DOHH2 (cell line): ENCODE data around the gene EIF5A.

Experiments used
- H3F3A ChIP-seq: fragments of 200-600 bp; sonication (generic), shearing (Covaris generic); 2 replicates; pipeline ENCODE4 v1.6.0; 2016; ENCODE audit warnings: antibody characterized with exemption, mild to moderate bottlenecking; ENCODE audit not compliant: control insufficient read depth, insufficient read depth
- H3K27ac ChIP-seq: fragments of 200-600 bp; sonication (generic); 2 replicates; pipeline ENCODE4 v1.5.1; 2014; ENCODE audit warnings: low read depth, mild to moderate bottlenecking, low read length, moderate library complexity
- H3K27me3 ChIP-seq: fragments of 200-600 bp; sonication (generic); 2 replicates; pipeline ENCODE4 v1.6.1; 2014; ENCODE audit warnings: mild to moderate bottlenecking, low read length, mixed read lengths; ENCODE audit not compliant: control insufficient read depth
- H3K36me3 ChIP-seq: fragments of 200-600 bp; sonication (generic); 2 replicates; pipeline ENCODE4 v1.6.1; 2014; ENCODE audit warnings: mild to moderate bottlenecking, low read length, moderate library complexity, mixed read lengths; ENCODE audit not compliant: control insufficient read depth
- H3K4me1 ChIP-seq: fragments of 200-600 bp; sonication (generic); 2 replicates; pipeline ENCODE4 v1.6.1; 2014; ENCODE audit warnings: mild to moderate bottlenecking, low read length, mixed read lengths; ENCODE audit not compliant: control insufficient read depth
- H3K4me2 ChIP-seq: fragments of 200-600 bp; sonication (generic); 2 replicates; pipeline ENCODE4 v1.6.0; 2014; ENCODE audit warnings: mild to moderate bottlenecking, low read length, moderate library complexity
- H3K4me3 ChIP-seq: fragments of 200-600 bp; sonication (generic); 2 replicates; pipeline ENCODE4 v1.5.1; 2014; ENCODE audit warnings: mild to moderate bottlenecking, low read length, mixed read lengths
- H3K79me2 ChIP-seq: fragments of 200-600 bp; sonication (generic); 2 replicates; pipeline ENCODE4 v1.6.1; 2014; ENCODE audit warnings: mild to moderate bottlenecking, low read length, mixed read lengths; ENCODE audit not compliant: control insufficient read depth
- H3K9me2 ChIP-seq: fragments of 200-600 bp; sonication (generic); replicated peaks from 2 replicates; pipeline ENCODE4 v1.6.1; 2014; ENCODE audit warnings: mild to moderate bottlenecking, low read length, mixed read lengths; ENCODE audit not compliant: control insufficient read depth
- H3K9me3 ChIP-seq: fragments of 200-600 bp; sonication (generic); 2 replicates; pipeline ENCODE4 v1.6.1; 2014; ENCODE audit warnings: antibody characterized with exemption, low read length, mixed read lengths; ENCODE audit not compliant: control insufficient read depth, insufficient read depth
- H4K20me1 ChIP-seq: fragments of 200-600 bp; sonication (generic); 2 replicates; pipeline ENCODE4 v1.6.0; 2014; ENCODE audit warnings: low read depth, mild to moderate bottlenecking, antibody characterized with exemption, low read length, moderate library complexity; ENCODE audit not compliant: control insufficient read depth, insufficient read depth
- EZH2phosphoT487 ChIP-seq: fragments of 200-600 bp; sonication (generic); IDR thresholded peaks from 2 replicates; pipeline ENCODE4 v1.6.1; 2017; ENCODE audit warnings: borderline replicate concordance, mild to moderate bottlenecking, antibody characterized with exemption, low read length, moderate library complexity, mixed read lengths
- TF ChIP-seq, protein P1 (sequence below): fragments of 200-600 bp; sonication (generic); IDR thresholded peaks from one replicate; pipeline ENCODE4 v1.5.1; 2014; ENCODE audit warnings: antibody characterized with exemption, mild to moderate bottlenecking, low read depth, low read length; ENCODE audit not compliant: poor library complexity, severe bottlenecking

The EIF5A gene

DNA sequence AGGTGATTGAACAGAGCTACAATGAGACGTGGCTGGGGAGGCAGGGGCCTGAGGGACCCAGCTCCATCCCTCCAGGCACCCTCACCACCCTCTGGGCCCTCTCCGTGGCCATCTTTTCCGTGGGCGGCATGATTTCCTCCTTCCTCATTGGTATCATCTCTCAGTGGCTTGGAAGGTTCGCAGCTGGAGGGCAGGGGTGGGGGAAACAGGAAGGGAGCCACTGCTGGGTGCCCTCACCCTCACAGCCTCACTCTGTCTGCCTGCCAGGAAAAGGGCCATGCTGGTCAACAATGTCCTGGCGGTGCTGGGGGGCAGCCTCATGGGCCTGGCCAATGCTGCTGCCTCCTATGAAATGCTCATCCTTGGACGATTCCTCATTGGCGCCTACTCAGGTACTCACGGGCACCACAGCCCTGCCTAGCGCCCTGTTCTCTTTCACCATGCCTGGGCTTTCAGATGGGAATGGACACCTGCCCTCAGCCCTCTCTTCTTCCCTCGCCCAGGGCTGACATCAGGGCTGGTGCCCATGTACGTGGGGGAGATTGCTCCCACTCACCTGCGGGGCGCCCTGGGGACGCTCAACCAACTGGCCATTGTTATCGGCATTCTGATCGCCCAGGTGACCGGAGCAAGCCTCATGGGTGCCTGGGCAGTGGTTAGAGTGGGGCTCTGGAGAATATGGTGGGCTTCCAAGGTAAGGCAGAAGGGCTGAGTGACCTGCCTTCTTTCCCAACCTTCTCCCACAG lies 23.8 kb upstream of the EIF5A start:
- Histone ChIP-seq H3K36me3 (no peaks in the 10 kb centered on the region), H3K4me2 (no peak overlapping the region), H4K20me1 (no peaks in the 10 kb centered on the region), H3K9me2 (no peaks in the 10 kb centered on the region), H3K79me2 (no peaks in the 10 kb centered on the region), H3K27me3 (peaks cover 44% of the 10 kb centered on the region), H3K9me3 (no peaks in the 10 kb centered on the region), H3K27ac (no peak overlapping the region), H3K4me3 (no peak overlapping the region), H3K4me1 (peaks cover 31% of the 10 kb centered on the region), H3F3A (peaks cover 3% of the 10 kb centered on the region; the same call in 1 of the 2 replicates)
- TF ChIP-seq, protein P1, sequence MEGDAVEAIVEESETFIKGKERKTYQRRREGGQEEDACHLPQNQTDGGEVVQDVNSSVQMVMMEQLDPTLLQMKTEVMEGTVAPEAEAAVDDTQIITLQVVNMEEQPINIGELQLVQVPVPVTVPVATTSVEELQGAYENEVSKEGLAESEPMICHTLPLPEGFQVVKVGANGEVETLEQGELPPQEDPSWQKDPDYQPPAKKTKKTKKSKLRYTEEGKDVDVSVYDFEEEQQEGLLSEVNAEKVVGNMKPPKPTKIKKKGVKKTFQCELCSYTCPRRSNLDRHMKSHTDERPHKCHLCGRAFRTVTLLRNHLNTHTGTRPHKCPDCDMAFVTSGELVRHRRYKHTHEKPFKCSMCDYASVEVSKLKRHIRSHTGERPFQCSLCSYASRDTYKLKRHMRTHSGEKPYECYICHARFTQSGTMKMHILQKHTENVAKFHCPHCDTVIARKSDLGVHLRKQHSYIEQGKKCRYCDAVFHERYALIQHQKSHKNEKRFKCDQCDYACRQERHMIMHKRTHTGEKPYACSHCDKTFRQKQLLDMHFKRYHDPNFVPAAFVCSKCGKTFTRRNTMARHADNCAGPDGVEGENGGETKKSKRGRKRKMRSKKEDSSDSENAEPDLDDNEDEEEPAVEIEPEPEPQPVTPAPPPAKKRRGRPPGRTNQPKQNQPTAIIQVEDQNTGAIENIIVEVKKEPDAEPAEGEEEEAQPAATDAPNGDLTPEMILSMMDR: no peak
- no peak for TF ChIP-seq EZH2phosphoT487

DNA sequence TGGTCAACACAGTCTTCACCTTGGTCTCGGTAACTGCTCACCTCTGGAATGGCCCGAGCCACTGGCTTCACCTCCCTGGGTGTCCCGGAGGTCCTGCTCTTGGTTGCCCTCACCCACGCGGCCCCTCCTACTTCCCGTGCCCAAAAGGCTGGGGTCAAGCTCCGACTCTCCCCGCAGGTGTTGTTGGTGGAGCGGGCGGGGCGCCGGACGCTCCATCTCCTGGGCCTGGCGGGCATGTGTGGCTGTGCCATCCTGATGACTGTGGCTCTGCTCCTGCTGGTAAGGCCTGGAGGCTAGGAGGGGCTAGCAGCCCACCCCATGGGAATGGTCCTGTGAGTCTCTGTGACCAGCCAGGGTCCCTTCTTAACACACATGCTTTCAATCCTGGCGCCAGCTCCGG lies 22.5 kb upstream of the EIF5A start:
- H3K4me2 ChIP-seq: no peak overlapping the region
- H3K4me3 ChIP-seq: no peak overlapping the region
- TF ChIP-seq, protein P1: no peak
- TF ChIP-seq EZH2phosphoT487: no peak
- no peaks in the 10 kb centered on the region for H3K9me3 ChIP-seq
- H3K9me2 ChIP-seq: no peaks in the 10 kb centered on the region
- H3K27me3 ChIP-seq: peaks cover 51% of the 10 kb centered on the region
- H3F3A ChIP-seq: peaks cover 3% of the 10 kb centered on the region; the same call in 1 of the 2 replicates
- H3K36me3 ChIP-seq: no peaks in the 10 kb centered on the region
- H3K79me2 ChIP-seq: no peaks in the 10 kb centered on the region
- no peak overlapping the region for H3K27ac ChIP-seq
- peaks cover 31% of the 10 kb centered on the region for H3K4me1 ChIP-seq
- no peaks in the 10 kb centered on the region for H4K20me1 ChIP-seq

DNA sequence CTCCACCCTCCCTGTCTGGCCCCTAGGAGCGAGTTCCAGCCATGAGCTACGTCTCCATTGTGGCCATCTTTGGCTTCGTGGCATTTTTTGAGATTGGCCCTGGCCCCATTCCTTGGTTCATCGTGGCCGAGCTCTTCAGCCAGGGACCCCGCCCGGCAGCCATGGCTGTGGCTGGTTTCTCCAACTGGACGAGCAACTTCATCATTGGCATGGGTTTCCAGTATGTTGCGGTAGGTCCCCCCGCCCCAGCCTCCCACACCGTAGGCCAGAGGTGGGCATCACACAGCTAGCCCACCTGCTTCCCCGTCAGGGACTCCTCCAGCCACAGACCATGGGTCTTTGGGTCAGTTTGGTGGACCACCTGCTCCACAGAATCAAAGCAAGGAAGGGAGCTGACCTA lies 21.7 kb upstream of the EIF5A start:
- Histone ChIP-seq H4K20me1 (no peaks in the 10 kb centered on the region), H3K9me3 (no peaks in the 10 kb centered on the region), H3K27me3 (peaks cover 53% of the 10 kb centered on the region), H3K9me2 (no peaks in the 10 kb centered on the region), H3K79me2 (no peaks in the 10 kb centered on the region), H3K4me3 (no peak overlapping the region), H3F3A (peaks cover 3% of the 10 kb centered on the region; the same call in 1 of the 2 replicates), H3K4me1 (peaks cover 23% of the 10 kb centered on the region), H3K4me2 (no peak overlapping the region), H3K36me3 (no peaks in the 10 kb centered on the region), H3K27ac (no peak overlapping the region)
- no peak for TF ChIP-seq EZH2phosphoT487
